Measurements from ENCODE around the gene GULP1. TPM values are rescaled to one million over a fixed set of nuclear protein-coding genes. Genes with fewer than 3 reads are reported as not detected.

Gene GULP1
- total and polyA plus RNA-seq, 3 donors from 2014 or later, result 76.2 to 90.3 (median 78.5) TPM

- Histone ChIP-seq H3K9me3 (no peaks in the 10 kb centered on the region), H3K36me3 (ENCODE audit: low read depth, missing control alignments) (no peaks in the 10 kb centered on the region), H3K27me3 (no peaks in the 10 kb centered on the region), H3K4me1 (no peaks in the 10 kb centered on the region), H3K4me3 (no peak overlapping the region), H3K27ac (no peak overlapping the region)
- TF ChIP-seq POLR2A (IDR thresholded peaks at IDR 0.05) (no peak), CTCF (IDR thresholded peaks at IDR 0.05) (no peak)
- 47 to 80% methylated on average over 2 of the region's 2 CpGs for WGBS, 2 donors
- DNase-seq, result no peak
- intact Hi-C loops (cut with DNase I; ENCODE audit: low total_unique reads), result no loop called here
Observed at GRCh38 chr2:188426121-188426520, 134.4 kb downstream of the GULP1 start.

- H3K4me3 ChIP-seq, result no peak overlapping the region
- WGBS, 2 donors, result 89 to 94% methylated on average over 1 of the region's 1 CpG
- intact Hi-C loops (cut with DNase I; ENCODE audit: low total_unique reads), result no loop called here
- H3K27ac ChIP-seq, result no peak overlapping the region
- no peaks in the 10 kb centered on the region for H3K36me3 ChIP-seq (ENCODE audit: low read depth, missing control alignments)
- no peaks in the 10 kb centered on the region for H3K9me3 ChIP-seq
- no peak for TF ChIP-seq POLR2A (IDR thresholded peaks at IDR 0.05)
- TF ChIP-seq CTCF (IDR thresholded peaks at IDR 0.05), result no peak
- DNase-seq, result no peak
- H3K27me3 ChIP-seq, result no peaks in the 10 kb centered on the region
- H3K4me1 ChIP-seq, result no peaks in the 10 kb centered on the region
Observed at GRCh38 chr2:188430705-188431104, 139.0 kb downstream of the GULP1 start.

GRCh38 chr2:188434018-188434417 lies 142.3 kb downstream of the GULP1 start:
- intact Hi-C loops (cut with DNase I; ENCODE audit: low total_unique reads), result no loop called here
- no peak for DNase-seq
- no peak for TF ChIP-seq POLR2A (IDR thresholded peaks at IDR 0.05)
- TF ChIP-seq CTCF (IDR thresholded peaks at IDR 0.05), result no peak
- Histone ChIP-seq H3K36me3 (ENCODE audit: low read depth, missing control alignments) (no peaks in the 10 kb centered on the region), H3K27ac (no peak overlapping the region), H3K9me3 (no peaks in the 10 kb centered on the region), H3K4me3 (no peak overlapping the region), H3K27me3 (no peaks in the 10 kb centered on the region), H3K4me1 (no peaks in the 10 kb centered on the region)
- WGBS, 2 donors, result 92 to 98% methylated on average over 1 of the region's 1 CpG

- Histone ChIP-seq H3K4me3 (no peak overlapping the region), H3K27ac (no peak overlapping the region), H3K27me3 (no peaks in the 10 kb centered on the region), H3K4me1 (no peaks in the 10 kb centered on the region), H3K9me3 (no peaks in the 10 kb centered on the region), H3K36me3 (ENCODE audit: low read depth, missing control alignments) (no peaks in the 10 kb centered on the region)
- 93 to 98% methylated on average over 2 of the region's 2 CpGs for WGBS, 2 donors
- no peak for DNase-seq
- TF ChIP-seq POLR2A (IDR thresholded peaks at IDR 0.05), result no peak
- TF ChIP-seq CTCF (IDR thresholded peaks at IDR 0.05), result no peak
- intact Hi-C loops (cut with DNase I; ENCODE audit: low total_unique reads), result no loop called here
Observed at GRCh38 chr2:188435115-188435514, 143.4 kb downstream of the GULP1 start.

GRCh38 chr2:188437537-188437936 lies 145.9 kb downstream of the GULP1 start:
- TF ChIP-seq POLR2A (IDR thresholded peaks at IDR 0.05), result no peak
- Histone ChIP-seq H3K27me3 (no peaks in the 10 kb centered on the region), H3K9me3 (no peaks in the 10 kb centered on the region), H3K27ac (no peak overlapping the region), H3K36me3 (ENCODE audit: low read depth, missing control alignments) (no peaks in the 10 kb centered on the region), H3K4me1 (no peaks in the 10 kb centered on the region), H3K4me3 (no peak overlapping the region)
- 95 to 96% methylated on average over 3 of the region's 3 CpGs for WGBS, 2 donors
- no peak for DNase-seq
- intact Hi-C loops (cut with DNase I; ENCODE audit: low total_unique reads), result no loop called here

Measured in testis (tissue), 3 donors.